Ovary (tissue), 3 donors: ENCODE data around the gene ACAD9.
A peak's percentile ranks its signal among the peaks of the same experiment; 100 is the strongest.

Experiments used
- EP300 ChIP-seq: sonication (generic); formaldehyde crosslinking; IDR thresholded peaks from one replicate; pipeline ENCODE4 v1.6.1; 2017; ENCODE audit warnings: antibody characterized with exemption
- POLR2A ChIP-seq: fragments of 450-650 bp; IDR thresholded peaks from one replicate; pipeline ENCODE4 v1.6.1; 2017; ENCODE audit warnings: antibody characterized with exemption, mild to moderate bottlenecking, moderate library complexity
- TF ChIP-seq, protein P1 (sequence below), 3 donors: fragments of 450-650 bp in 2 of 3; fragments of 200-600 bp in 1 of 3; IDR thresholded peaks; one replicate each; pipeline versions ENCODE4 v1.5.1 to v1.8.0; 2016 to 2022; ENCODE audit warnings: antibody characterized with exemption in 3 of 3, mild to moderate bottlenecking in 1 of 3
- donor health status: DM: no; HTN: no; CAD: no.

DNA sequence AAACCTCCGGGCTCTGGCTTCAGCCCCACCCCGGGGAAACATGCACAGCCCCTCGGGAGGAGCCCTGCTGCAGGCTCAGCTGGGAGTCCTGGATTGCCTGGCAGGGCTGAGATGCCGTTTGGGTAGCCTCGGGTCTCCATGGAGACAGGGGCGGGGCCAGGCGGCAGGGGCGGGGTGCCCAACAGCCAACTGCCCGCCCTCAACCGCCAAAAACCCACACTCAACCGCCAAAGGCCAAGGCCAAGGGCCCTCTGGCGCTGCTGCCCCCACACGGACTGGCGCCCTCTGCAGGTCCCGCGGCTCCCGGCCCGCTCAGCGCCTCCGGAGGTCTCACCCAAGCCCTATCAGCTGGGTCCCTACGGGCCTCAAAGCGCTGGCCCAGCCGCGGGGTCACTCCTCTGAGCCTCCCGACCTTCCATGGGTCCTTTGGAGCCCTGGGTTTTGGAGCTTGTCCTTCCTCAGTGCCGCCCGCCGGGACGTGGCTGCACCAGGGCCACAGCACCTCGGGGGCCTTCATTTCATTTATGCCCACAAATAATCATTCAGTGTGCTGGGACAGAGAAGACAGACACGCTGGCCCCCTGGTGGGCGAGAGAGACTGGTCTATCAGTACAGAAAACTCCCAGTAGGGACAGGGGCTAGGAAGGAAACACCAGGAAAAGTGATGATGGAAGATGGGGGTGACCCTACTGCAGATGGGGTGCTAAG is 33.5 kb upstream of the ACAD9 start:
- no peak for TF ChIP-seq EP300
- TF ChIP-seq, protein P1, sequence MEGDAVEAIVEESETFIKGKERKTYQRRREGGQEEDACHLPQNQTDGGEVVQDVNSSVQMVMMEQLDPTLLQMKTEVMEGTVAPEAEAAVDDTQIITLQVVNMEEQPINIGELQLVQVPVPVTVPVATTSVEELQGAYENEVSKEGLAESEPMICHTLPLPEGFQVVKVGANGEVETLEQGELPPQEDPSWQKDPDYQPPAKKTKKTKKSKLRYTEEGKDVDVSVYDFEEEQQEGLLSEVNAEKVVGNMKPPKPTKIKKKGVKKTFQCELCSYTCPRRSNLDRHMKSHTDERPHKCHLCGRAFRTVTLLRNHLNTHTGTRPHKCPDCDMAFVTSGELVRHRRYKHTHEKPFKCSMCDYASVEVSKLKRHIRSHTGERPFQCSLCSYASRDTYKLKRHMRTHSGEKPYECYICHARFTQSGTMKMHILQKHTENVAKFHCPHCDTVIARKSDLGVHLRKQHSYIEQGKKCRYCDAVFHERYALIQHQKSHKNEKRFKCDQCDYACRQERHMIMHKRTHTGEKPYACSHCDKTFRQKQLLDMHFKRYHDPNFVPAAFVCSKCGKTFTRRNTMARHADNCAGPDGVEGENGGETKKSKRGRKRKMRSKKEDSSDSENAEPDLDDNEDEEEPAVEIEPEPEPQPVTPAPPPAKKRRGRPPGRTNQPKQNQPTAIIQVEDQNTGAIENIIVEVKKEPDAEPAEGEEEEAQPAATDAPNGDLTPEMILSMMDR (IDR thresholded peaks at IDR 0.05), result peak; percentile 38 to 52 (median 47)
- no peak for TF ChIP-seq POLR2A
